ENCODE data around the gene GLRB.

Gene GLRB

GRCh38 chr4:157220371-157220881, 144.5 kb downstream of the GLRB start, which contains the start of gene GRIA2:
GRIA2 (plus strand) TSS chr4:157220728; CDS start chr4:157221043, 315 bp downstream.
- H4K20me1 ChIP-seq (ENCODE audit: control insufficient read depth, insufficient read depth, low read depth, low read length), result no peaks in the 10 kb centered on the region
- H3K27ac ChIP-seq (ENCODE audit: low read depth, low read length), result no peak within 1 kb of the TSS
- no peak for TF ChIP-seq EZH2phosphoT487 (IDR thresholded peaks at IDR 0.05; ENCODE audit: borderline replicate concordance, low read length)
- TF ChIP-seq CTCF (IDR thresholded peaks at IDR 0.05; ENCODE audit: low read depth, low read length, poor library complexity, severe bottlenecking), result no peak
- no peak within 1 kb of the TSS for H3K4me2 ChIP-seq (ENCODE audit: low read length)
- no peaks in the 10 kb centered on the region for H3K36me3 ChIP-seq (ENCODE audit: control insufficient read depth, low read length)
- no peaks in the 10 kb centered on the region for H3F3A ChIP-seq (ENCODE audit: control insufficient read depth, insufficient read depth)
- peaks cover 3% of the 10 kb centered on the region; the same call in 1 of the 2 replicates for H3K9me3 ChIP-seq (ENCODE audit: control insufficient read depth, insufficient read depth, low read length)
- H3K27me3 ChIP-seq (ENCODE audit: control insufficient read depth, low read length), result no peaks in the 10 kb centered on the region
- H3K79me2 ChIP-seq (ENCODE audit: control insufficient read depth, low read length), result no peaks in the 10 kb centered on the region
- no peak within 1 kb of the TSS for H3K4me3 ChIP-seq (ENCODE audit: low read length)
- no peaks in the 10 kb centered on the region for H3K9me2 ChIP-seq (replicated peaks; ENCODE audit: control insufficient read depth, low read length)
- H3K4me1 ChIP-seq (ENCODE audit: control insufficient read depth, low read length), result no peaks in the 10 kb centered on the region

- H3K9me3 ChIP-seq (ENCODE audit: control insufficient read depth, insufficient read depth, low read length), result peaks cover 3% of the 10 kb centered on the region; the same call in 1 of the 2 replicates
- no peak overlapping the region for H3K4me3 ChIP-seq (ENCODE audit: low read length)
- H3K79me2 ChIP-seq (ENCODE audit: control insufficient read depth, low read length), result no peaks in the 10 kb centered on the region
- TF ChIP-seq EZH2phosphoT487 (IDR thresholded peaks at IDR 0.05; ENCODE audit: borderline replicate concordance, low read length), result no peak
- TF ChIP-seq CTCF (IDR thresholded peaks at IDR 0.05; ENCODE audit: low read depth, low read length, poor library complexity, severe bottlenecking), result no peak
- no peaks in the 10 kb centered on the region for H3K4me1 ChIP-seq (ENCODE audit: control insufficient read depth, low read length)
- H3K4me2 ChIP-seq (ENCODE audit: low read length), result no peak overlapping the region
- no peak overlapping the region for H3K27ac ChIP-seq (ENCODE audit: low read depth, low read length)
- no peaks in the 10 kb centered on the region for H3K36me3 ChIP-seq (ENCODE audit: control insufficient read depth, low read length)
- H3F3A ChIP-seq (ENCODE audit: control insufficient read depth, insufficient read depth), result no peaks in the 10 kb centered on the region
- no peaks in the 10 kb centered on the region for H3K9me2 ChIP-seq (replicated peaks; ENCODE audit: control insufficient read depth, low read length)
- no peaks in the 10 kb centered on the region for H4K20me1 ChIP-seq (ENCODE audit: control insufficient read depth, insufficient read depth, low read depth, low read length)
- H3K27me3 ChIP-seq (ENCODE audit: control insufficient read depth, low read length), result no peaks in the 10 kb centered on the region
Observed at GRCh38 chr4:157221426-157221894, 145.5 kb downstream of the GLRB start.

Data from DOHH2 (cell line).